GM12872 (cell line): ENCODE data around the gene ASH1L.

Source experiments
- TF ChIP-seq, protein P1 (sequence below): IDR thresholded peaks from 3 replicates; pipeline ENCODE4 v1.5.1; 2011; ENCODE audit warnings: low read depth, mild to moderate bottlenecking, low read length, moderate library complexity; ENCODE audit not compliant: insufficient read depth

The ASH1L gene

DNA sequence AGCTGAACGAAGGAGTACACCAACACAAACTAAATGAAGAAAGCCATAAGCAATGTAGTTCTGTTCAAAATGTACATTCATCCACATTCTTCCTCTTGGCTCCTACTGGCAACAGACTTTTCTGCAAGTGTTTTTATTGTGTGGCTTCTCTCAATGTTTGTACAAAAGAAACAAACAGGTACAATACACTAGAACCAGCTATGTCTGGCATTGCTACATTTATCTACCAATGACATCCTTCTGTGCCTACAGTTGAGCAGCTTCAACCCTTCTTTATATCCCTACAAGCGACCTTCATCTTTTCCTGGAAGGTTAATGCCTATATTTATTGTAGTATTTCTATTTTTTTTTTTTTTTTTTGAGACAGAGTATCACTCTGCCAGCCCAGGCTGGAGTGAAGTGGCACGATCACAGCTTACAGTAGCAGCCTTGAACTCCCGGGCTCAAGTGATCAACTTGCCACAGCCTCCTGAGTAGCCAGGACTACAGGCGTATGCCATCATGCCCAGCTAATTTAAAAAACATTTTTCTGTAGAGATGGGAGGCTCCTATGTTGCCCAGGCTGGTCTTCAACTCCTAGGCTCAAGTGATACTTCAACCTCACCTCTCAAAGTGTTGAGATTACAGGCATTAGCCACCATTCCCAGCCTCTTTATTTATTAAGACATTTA is 89.3 kb downstream of the ASH1L start:
- TF ChIP-seq, protein P1, sequence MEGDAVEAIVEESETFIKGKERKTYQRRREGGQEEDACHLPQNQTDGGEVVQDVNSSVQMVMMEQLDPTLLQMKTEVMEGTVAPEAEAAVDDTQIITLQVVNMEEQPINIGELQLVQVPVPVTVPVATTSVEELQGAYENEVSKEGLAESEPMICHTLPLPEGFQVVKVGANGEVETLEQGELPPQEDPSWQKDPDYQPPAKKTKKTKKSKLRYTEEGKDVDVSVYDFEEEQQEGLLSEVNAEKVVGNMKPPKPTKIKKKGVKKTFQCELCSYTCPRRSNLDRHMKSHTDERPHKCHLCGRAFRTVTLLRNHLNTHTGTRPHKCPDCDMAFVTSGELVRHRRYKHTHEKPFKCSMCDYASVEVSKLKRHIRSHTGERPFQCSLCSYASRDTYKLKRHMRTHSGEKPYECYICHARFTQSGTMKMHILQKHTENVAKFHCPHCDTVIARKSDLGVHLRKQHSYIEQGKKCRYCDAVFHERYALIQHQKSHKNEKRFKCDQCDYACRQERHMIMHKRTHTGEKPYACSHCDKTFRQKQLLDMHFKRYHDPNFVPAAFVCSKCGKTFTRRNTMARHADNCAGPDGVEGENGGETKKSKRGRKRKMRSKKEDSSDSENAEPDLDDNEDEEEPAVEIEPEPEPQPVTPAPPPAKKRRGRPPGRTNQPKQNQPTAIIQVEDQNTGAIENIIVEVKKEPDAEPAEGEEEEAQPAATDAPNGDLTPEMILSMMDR: no peak

DNA sequence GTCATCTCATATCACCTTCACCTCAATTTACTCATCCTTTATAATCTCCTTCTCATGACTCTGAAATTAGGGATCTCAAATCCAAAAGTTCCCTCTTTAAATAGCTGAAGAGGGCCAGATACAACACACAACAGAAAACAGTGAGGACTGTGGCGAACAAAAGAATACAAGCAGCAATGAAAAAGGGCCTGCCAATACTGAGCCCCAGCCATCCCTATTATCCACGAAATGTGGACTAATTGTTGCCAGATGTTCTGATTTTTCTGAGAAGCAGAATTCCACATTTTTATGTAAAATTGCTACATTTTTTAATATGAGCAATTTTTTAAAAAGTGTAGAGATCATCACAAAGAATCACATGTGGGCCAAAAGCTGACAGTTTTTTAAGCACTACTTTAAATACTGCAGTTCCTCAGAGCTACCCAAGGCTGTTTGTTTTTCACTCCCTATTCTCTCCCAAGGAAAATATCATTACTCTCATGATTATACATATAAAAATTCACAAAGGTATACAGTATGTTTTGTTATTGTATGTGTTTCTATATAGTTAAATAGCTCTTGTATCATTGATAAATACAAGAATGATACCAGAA is 90.0 kb downstream of the ASH1L start:
- TF ChIP-seq, protein P1: no peak

DNA sequence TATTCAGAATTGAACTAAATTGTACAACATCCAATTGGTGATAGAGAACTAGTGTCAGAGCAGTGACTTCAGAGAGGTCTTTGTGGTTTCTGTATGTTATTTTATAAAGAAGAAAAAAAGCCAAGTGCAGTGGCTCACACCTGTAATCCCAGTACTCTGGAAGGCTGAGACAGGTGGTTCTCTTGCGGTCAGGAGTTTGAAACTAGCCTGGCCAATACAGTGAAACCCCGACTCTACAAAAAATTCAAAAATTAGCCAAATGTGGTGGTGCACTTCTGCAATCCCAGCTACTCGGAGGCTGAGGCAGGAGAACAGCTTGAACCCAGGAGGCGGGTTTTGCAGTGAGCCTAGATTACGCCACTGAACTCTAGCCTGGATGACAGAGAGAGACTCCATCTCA is 90.7 kb downstream of the ASH1L start:
- TF ChIP-seq, protein P1: no peak

DNA sequence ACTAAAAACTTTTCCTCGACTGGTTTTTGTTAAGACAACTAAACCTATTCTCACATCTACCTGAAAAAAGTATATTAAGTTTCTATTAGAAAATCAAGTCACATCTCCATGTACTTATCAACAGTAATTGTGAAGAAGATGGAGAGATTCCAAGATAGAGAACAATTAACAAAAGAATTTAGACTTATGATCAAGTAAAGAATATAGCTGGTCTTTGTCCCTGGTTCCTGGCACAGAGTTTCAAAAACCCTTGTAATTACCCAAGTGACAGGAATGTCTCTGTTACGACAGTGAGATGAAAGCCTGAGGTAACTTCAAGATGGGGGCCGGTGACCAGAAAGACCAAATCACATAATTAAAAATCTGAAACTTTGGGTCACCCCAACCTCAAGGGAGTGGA is 91.6 kb downstream of the ASH1L start:
- TF ChIP-seq, protein P1: no peak

DNA sequence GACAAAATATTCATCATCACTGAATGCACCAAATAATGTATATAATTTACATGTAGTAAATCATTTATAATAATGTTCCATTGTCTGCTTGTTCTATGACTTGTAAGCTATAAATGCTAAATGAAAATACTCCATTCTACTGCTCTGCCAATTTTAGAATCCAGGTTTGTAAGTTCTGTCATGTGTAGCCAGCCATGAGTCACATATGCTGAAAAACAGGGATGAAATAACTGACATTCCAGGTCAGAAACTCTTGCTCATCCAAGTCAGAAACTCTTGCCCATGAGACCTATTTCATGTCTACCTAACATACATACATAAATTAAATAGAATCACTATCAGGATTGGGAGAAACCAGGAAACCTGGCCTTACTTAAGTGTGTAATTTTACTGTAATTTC is 95.6 kb downstream of the ASH1L start:
- TF ChIP-seq, protein P1: no peak

DNA sequence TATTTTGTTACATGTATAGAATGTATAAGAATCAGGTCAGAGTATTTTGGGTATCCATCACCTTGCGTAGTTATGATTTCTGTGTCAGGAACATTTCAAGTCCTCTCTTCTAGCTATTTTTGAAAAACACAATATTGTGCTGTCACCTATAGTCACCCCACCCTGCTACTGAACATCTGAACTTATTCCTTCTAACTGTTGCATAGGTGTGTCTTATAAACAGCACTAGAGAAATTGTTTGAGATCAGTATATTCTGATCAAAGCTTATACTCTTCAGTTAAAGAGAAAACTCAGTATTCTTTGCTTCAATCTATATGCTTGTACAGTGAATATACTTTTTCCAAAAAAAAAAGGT is 96.0 kb downstream of the ASH1L start:
- TF ChIP-seq, protein P1: no peak

DNA sequence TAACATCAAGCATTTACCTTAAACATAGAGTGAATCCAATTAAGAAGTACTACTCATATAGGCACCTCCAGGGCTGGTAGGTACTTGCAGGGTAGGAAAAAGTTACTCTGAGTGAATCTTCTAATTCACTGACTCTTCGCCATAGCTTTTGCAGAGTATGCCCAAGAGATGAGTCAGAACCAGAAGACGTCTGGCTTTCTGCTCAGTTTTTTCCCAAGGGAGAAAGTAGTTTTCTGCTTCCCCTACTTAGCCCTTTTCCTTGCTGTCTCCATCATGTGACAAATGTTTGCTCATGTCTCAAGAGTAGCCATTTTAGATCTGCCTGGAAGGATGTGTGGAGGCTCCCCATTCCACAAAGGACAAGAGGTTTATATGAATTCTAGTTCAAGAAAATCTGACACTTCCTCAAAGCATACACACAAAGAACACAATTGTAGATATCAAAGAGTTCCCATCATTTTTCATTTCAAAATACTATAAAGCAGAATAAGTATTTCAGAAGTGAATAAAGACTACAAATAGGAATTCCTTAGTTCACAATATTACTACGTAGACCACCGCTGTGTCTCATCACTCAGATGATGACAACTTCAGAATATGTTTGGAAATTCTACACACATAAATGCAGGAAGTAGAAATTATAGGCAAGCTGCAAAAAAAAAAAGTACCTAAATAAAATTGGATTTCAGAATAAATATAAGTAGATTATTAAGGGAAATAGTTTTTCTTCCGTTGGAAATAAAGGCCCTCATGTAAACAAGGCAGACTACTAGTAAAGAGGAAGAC is 98.5 kb downstream of the ASH1L start:
- TF ChIP-seq, protein P1: no peak
